ENCODE measurements around the gene BAIAP2.

- TF ChIP-seq CTCF (IDR thresholded peaks at IDR 0.05) (no peak), POLR2AphosphoS5 (IDR thresholded peaks at IDR 0.05) (no peak), EP300 (IDR thresholded peaks at IDR 0.05) (no peak), POLR2A (IDR thresholded peaks at IDR 0.05) (no peak)
These were observed 11.3 kb downstream of the BAIAP2 start for GRCh38 chr17:81046132-81046769.
